GM12878 (cell line): Measurements from ENCODE around the gene MYCN.

Experiments used
- BHLHE40 ChIP-seq, 2 experiments: fragments of 450-650 bp in 1 of 2; IDR thresholded peaks; 2 replicates each; pipeline ENCODE4 v1.6.1; 2011 to 2017; ENCODE audit warnings: low read depth in 2 of 2, borderline replicate concordance in 1 of 2, improper control_type of control experiment in 1 of 2, low read length in 1 of 2, mild to moderate bottlenecking in 1 of 2
- CTCF ChIP-seq, 3 experiments: IDR thresholded peaks in 2 of 3; conservative IDR thresholded peaks in 1 of 3; 2 replicates each; pipeline ENCODE4 v1.5.1; 2011; ENCODE audit warnings: low read depth in 3 of 3, low read length in 3 of 3, mild to moderate bottlenecking in 3 of 3, control low read depth in 2 of 3, moderate library complexity in 2 of 3, inconsistent platforms in 1 of 3, mixed read lengths in 1 of 3; ENCODE audit not compliant: control insufficient read depth in 2 of 3, insufficient read depth in 1 of 3; ENCODE audit errors: extremely low read depth in 1 of 3
- POLR2AphosphoS5 ChIP-seq: IDR thresholded peaks from 2 replicates; pipeline ENCODE4 v1.6.1; 2011; ENCODE audit warnings: mild to moderate bottlenecking, low read length, inconsistent platforms

- no peak for TF ChIP-seq POLR2AphosphoS5
- TF ChIP-seq BHLHE40 (IDR thresholded peaks at IDR 0.05; ENCODE audit: borderline replicate concordance in 1 of 2, low read depth in 2 of 2, low read length in 1 of 2) = no peak
- no peak for TF ChIP-seq CTCF (IDR thresholded peaks at IDR 0.05 in 2 of 3, conservative IDR thresholded peaks at IDR 0.05 in 1 of 3; ENCODE audit: control insufficient read depth in 2 of 3, extremely low read depth in 1 of 3, insufficient read depth in 1 of 3, low read depth in 3 of 3, low read length in 3 of 3)
Measured at GRCh38 chr2:15980605-15981098, 40.3 kb downstream of the MYCN start.
